ENCODE measurements around the gene NFYC.
"Not testable (repeated sequence)": the region's sequence is repeated elsewhere in the genome, so short reads cannot be mapped to it uniquely, and the experiment has no call there.

Gene NFYC

DNA sequence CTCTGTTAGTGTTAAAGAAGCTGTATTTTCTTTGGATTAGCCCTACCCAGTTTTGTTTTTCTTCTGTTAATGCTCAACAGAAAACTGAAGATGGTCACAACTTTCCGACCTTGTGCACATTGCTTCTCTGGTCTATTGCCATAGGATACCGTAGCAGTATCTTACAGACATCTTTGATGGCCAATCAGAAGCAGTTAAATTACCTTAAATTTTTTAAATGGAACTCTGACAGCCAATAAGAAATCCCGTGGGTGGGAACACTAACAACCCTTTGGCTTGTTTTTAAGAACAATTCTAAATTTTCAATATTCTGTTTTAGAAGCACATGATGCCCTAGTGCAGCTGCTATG, 17.2 kb downstream of the NFYC start:
- DNase-seq, result no peak

DNA sequence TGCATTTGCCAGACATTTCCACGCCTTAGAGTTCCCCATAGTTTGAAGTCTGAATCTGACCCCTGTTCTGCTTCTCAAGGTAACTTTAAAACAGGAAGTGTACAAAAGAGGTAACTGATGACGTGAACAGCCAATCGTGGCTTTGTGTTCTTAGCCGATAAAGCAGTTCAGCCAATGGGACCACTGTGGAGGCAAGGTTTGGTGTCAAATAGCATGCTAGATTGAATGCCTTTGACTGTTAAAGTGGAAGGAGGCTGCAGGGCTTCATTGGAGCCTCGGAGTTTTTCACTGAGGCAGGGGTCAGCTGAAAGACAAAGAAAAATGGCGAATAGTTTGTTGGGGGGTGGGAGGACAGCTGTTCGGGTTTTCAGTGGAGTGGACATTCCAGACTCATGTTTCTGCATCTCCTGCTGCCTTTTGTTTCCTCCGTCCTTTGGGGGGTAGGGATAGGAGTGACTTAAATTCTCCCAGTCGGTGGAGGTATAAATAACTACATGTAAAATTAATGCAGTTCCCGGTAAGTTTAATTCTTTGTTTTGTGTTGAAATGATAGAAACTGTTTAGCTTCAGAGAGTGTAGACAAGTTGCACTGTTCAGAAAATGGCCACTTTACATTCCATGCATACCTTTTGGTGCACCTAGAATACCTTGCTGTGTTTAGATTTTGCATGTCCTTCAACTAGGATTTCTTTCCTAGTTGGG, 17.7 kb downstream of the NFYC start:
- DNase-seq, result peak; percentile 79

DNA sequence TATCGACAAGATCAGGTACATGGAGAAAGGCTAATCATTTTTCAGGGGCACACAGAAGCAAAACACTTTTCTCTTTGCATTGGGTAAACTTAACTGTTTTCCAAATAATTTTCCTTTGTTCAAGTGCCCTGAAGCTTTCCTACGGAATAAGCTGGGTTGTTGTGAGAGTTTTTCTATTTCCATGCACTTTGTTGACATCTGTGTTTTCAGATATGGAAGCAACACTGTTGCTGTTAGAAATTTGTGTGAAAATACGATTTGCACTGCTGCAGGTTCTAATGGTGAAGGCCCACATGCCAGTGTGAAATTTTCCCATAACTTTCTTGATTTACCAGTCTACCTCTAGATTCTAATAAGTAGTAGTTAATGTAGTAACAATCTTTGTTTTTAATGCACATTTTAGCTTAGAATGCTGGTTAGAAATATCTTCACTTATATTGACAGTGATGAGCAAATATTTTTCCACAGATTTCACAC, 18.3 kb downstream of the NFYC start:
- DNase-seq, result no peak

DNA sequence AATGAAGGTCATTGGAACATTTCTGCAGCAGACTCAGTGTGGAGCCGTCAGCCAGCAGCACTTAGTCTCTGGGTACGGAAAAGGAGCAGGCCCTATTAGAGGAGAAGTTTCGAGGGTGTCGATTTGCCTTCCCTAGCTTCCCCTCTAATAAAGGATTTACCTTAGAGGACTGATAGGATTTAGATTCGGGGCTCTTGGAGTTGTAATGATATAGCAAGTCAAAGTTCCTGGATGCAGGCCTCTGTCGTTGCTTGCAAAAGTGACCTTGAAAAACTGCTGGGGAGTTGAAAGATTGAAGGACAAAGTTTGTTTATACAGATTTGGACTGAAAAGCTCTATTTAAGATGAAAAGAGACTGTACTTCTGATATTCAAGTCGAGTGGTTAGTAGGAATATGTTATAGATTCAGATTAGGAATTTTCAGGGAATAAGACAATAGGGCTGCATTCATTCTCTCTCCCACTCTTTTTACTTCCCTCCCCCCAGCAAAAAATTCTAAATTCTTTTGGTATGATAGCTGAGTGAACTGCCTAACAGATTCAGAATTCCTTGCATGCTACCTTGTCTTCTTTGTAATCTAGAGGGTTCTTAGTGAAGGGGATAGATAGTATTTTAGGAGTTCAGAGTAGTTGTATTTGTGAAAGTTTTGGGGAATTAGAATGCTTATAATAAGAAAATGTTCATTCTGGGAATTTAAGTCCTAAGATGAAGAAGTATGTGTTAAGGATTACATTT, 19.2 kb downstream of the NFYC start:
- DNase-seq, result no peak

DNA sequence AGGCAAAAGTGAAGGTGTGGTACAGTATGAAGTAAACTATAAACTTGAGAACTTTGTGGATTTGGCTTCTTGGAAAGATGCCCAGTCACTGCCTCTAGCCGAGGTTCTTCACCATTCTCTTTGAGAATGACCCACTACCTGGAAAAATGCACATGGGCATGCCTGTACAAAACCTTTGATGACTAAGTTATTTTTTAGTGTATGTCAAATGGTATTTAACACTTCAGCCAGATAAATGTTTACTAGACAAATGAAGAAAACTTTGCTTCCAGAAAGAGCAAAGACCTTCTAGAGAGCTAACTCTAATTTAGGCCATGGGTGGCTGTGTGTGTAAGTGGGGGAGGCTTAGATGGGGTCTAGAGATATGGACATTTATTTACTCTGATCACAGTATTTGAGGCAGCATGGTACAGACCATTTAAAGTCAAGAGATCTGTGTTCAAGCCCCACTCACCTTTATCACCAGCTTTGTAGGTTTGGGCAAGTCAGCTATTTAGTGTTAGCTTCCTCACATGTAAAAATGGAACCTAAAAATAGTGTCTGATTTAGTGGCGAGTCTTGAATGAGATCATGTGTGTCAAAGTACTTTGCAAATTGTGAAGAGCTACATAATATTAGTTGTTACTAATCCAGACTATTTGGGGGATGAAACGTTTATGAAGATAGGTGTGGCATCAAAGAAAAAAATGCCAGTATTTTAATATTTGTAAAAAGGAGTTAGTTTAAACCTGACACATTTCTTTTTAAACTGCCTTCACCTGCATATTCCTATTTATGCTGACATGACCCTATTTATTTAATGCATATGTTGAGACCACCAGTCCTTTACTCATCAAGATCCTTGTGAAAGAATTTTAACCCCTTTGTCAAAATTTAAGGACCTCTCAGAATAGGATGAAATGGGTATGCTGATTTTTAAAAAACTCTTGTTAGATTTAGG, 20.2 kb downstream of the NFYC start:
- DNase-seq, result no peak

DNA sequence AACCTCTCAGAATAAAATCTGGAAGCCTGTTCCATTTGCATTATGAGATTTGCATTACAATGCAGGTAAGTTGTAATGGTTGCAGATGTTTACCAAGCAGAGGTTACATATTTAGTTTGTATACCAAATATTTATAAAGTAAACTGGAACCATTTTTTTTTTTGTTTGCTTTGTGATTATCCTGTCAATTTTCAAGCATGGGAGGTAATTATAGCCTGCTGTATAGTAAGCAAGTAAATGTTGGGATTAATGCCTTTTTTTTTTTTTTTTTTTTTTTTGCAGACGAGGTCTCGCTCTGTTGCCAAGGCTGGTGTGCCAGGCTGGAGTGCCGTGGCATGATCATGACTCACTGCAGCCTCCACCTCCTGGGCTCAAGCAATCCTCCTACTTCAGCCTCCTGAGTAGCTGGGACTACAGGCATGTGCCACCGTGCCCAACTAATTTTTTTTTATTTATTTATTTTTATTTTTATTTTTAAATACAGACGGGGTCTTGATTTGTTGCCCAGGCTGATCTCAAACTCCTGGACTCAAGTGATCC, 21.0 kb downstream of the NFYC start:
- DNase-seq, result no peak

DNA sequence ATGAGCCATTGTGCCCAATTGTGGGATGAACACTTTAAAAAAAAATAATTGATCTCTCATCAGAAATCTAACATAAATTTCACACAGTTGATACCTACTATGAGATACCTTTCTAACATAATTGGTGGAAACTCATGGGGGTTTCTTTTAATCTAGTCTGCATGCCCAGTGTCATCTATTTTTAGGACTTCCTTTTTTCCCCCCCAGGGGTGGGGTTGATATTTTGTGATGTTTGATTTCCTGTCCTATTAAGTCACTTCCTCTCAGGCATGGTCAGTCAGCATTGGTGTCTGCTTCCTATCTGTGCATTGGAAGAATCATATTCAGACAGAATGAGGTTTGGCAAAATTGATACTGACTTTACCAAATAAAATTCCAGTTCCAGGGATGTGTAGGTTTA, 21.5 kb downstream of the NFYC start:
- DNase-seq, result peak; percentile 26

DNA sequence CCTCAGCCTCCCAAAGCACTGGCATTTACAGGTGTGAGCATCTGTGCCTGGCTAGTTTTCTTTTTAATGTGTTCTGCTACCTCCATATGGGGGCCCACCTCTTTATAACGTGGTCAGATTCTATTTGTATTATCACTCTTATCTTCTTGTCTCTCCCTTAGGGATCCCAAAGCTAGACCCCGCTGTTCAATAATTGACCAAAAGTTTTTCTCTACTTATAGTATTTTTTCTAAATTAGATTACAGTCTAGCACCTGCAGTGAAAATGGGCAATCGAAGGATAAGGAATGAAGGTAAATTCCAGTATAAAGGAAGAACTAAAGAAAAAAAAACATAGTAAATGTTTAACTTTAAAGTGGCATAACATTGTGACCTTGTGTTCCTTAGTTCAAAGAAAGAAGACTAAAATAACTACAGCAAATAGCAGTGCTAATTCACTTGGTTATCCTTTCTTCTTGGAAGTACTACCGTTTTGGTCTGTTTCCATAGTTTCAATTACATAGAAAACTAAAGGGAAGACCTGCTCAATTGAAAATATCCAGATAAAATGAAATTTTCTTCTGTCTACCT, 24.1 kb downstream of the NFYC start:
- no peak for DNase-seq

DNA sequence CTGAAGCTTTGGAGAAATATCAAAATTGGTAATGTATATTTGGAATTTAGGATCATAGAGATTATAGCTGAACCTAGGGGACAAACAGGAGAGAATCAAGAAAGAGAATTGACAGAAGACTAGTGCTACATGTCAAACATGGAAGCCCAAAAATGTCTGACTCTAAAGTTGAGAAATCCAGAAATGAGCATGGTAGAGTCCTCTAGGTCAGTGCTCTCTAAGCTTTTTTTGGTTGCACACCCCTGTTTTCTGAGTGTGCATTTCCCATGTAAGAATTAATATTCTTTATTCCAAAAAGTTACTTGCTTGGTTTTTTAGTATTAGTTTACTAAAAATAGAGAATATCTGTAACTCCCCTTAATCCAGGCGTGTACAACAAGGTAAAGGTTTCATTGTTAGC, 25.6 kb downstream of the NFYC start:
- no peak for DNase-seq

DNA sequence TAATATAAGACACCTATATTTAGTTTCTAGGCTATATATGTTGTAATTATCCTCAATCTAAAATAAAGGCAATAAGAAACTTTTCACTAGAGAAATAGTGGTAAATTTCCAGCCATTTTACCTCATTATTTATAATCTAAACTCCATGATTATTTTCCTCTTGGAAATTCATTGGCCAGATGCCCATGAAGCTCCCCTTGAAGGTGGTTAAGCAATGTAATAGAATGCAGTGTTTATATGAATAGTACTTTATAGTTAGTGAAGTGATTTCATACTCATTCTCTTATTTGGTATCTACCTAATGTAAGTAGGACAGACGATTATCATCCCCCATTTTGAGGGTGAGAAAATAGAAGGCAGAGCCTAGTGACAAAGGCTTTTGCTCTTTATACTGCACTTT, 26.5 kb downstream of the NFYC start:
- no peak for DNase-seq

DNA sequence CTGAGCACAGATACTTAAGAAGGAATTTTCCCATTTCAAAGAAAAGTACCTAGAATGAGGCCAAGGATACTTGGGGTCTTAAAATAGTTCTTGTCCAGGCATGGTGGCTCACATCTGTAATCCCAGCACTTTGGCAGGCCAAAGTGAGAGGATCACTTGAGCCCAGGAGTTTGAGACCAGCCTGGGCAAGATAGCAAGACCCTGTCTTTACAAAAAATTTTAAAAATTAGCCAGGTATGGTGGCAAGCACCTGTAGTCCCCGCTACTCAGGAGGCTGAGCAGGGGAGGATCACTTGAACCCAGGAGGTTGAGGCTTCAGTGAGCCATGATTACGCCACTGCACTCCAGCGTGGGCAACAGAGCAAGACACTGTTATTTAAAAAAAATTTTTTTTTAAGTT, 29.0 kb downstream of the NFYC start:
- no peak for DNase-seq

DNA sequence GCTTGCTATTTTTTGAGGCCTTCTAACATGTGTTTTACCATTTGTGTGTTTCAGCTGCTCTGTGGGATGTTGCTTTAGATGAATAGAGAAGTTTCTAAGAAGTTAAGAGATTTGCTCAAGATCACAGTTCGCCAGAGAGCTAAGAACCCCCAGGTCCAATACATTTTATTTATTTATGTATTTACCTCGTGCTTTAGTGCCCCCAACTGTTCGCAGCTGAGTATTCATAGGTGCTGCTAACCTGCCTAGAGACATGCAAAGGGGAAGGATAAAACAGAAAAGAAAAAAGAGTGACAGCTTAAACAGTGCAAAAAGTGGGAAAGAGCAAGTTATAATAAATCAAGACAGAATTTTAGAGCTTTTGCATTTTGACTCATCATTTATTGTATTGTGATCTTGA, 31.1 kb downstream of the NFYC start:
- DNase-seq, result no peak

DNA sequence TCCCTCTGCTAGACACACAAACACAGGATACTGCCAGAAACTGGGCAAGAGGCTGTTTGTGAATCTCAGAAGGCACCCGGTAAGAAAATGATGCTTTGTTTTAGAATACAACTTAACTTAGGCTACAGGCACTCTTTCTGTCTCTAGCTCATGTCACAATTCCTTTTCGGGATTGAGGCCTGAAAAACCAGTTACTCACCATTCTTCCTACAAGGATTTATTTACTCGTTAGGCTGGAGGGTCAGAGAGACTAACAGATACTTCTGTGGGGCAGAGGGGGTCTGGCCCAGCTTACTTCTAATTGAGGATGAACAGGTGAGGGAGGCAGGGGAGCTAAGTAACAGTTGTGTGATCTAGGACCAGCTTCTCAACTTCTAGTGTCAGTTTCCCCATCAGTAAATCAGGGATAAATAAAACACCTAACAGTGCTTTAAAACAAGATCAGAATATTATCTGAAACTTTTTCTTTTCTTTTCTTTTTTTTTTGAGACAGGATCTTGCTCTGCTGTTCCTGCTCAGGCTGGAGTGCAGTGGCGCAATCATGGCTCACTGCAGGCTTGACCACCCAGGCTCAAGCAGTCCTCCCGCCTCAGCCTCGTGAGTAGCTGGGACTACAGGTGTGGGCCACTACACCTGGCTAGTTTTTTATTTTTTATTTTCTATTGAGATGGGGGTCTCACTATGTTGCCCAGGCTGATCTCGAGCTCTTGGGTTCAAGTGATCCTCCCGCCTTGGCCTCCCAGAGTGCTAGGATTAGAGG, 31.9 kb downstream of the NFYC start:
- DNase-seq, result no peak

DNA sequence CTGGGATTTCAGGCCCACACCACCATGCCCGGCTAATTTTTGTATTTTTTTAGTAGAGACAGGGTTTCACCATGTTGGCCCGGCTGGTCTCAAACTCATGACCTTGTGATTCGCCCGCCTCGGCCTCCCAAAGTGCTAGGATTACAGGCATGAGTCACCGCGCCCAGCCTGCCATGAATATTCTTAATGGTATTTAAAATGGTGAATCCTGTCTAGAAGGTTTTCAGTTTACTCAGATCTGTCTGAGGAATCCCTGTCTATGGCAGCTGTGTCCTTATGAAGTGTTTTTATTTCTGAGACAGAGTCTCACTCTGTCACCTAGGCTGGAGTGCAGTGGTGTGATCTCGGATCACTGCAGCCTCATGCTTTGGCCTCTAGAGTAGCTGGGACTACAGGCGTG, 36.2 kb downstream of the NFYC start:
- not testable (repeated sequence) for DNase-seq

DNA sequence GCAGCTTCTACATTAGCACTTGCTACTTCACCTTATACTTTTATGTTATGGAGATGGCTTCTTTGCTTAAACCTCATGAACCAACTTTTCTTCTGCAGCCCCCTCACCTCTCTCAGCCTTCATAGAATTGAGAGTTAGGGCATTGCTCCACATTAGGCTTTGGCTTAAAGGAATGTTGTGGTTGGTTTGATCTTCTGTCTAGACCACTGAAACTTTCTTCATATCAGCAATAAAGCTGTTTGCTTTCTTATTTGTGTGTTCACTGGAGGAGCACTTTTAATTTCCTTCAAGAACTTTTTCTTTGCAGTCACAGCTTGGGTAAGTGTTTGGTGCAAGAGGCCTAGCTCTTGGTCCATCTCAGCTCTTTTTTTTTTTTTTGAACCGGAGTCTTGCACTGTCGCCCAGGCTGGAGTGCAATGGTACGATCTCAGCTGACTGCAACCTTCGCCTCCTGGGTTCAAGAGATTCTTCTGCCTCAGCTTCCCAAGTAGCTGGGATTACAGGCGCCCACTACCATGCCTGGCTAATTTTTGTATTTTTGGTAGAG, 37.9 kb downstream of the NFYC start:
- DNase-seq, result not testable (repeated sequence)

DNA sequence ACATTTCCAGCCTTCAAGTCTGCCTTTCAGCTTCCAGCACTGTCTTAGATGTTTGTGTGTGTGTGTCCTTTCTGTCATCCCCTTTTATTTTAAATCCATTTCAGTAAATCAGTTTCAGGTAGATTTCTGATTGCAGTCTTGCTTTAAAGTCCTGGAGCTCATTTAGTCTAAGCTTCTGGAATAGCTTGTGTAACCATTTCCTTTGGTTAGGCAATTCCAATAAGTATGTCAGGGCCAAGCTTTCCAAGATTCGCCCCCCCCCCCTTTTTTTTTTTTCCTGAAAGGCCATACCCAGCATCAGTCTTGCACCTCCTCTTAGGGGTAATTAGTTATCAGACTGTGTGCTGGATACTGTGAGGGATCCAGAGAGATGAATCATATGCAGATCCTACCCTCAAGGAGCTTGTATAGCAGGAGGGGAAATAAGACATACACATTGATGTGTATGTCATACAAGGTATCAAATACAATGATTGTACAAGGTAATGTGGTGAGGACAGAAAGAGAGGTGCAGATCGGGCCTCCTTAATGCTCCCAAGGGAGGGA, 41.3 kb downstream of the NFYC start:
- DNase-seq, result no peak

DNA sequence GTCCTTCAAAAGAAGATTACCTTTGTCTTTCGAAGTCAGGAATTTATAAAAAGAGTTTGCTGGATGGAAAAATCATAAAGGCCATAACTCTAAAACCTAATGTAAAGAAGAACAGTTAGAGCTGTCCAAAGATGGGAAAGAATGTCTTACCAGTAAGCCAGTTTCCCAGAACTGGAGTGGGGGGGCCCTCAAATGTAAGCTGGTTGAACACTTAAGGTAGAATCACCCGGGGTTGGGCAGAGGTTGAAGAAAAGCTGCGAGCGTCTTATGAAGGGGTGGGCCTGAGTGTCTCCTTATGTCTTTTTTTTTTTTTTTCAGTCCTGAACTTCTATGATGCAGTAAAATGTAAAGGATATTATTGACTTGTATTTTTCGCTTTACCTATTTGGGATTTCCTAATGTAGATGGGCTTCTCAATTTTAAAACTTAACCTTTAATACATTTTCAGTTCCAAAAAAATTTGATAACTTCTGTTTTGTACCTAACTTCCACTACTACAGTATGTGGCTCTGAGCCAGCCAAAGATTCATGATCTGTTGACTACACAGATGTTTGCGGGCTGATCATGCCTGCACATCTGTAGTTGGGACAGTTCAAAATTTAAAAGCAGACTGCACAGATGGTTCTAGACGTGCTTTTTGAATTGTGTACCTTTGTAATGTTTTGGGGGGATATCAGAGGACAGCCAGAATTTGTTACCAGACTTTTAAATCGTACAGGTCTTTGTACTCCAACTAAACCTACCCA, 43.6 kb downstream of the NFYC start:
- DNase-seq, result no peak

DNA sequence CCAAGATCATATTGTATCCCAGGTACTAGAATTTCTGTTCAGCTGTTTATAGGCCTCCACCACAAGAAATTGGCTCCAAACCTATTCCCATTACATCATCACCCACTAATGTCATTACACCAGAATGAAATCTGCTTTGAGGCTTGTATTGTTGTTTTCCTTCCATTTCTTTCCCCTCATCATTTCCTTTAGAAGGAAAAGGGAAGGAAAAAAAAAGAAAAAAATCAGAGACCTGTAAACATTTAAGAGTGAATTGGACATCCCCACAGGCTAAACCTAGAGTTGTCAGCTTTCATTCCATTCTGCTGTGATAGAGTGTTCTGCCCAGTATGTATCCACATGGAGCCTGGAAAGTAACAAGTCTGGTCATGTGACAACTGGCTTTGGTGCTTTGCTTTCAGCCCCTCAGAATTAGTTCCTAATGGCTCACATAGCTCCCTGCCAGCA, 44.6 kb downstream of the NFYC start:
- no peak for DNase-seq

DNA sequence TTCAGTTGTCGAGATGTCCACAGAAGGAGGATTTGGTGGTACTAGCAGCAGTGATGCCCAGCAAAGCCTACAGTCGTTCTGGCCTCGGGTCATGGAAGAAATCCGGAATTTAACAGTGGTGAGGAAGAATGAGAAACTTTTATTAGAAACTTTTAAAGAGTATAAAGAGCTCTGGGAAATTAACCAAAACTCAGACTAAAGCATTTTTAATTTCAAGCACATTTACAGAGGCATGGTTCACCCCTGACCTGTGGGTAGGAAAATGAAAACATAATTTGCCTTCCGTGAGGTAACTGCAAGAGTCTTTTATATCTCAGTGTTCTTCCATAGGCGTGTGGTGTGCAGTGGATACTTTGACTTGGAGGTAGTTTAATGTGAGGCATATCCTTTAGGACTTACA, 47.3 kb downstream of the NFYC start:
- DNase-seq, result no peak

DNA sequence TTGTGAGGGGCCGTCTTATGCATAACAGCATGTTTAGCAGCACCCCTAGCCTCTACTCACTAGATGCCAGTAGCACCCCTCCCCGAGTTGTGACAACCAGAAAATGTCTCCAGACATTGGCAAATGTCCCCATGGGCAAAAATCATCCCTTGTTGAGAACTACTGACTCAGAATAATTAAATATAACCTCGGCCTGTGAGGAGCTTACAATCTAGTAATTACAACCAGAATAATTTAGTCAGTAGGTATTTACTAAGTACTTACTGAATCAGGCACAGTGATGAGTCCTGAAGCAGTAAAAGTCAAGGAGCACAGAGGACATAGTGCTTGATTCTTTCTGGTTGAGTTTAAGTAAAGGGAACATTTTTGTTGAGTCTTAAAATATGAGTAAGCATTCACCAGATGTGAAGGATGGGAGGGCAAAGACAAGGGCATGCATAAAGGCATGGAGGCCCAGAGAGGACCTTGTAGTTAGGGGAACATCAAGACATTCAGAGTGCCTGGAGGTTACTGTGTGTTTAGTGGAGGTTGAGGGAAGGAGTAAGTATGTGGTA, 48.0 kb downstream of the NFYC start:
- no peak for DNase-seq
